ENCODE results near the gene BCR. TPM values are rescaled to one million over a fixed set of nuclear protein-coding genes. Genes with fewer than 3 reads are reported as not detected.

The BCR gene
- total RNA-seq, 1 experiment from 2014 or later = 77.0 TPM

GRCh38 chr22:23357053-23357452 lies 176.7 kb downstream of the BCR start:
- Histone ChIP-seq H3K14ac (ENCODE audit: insufficient read depth, low read length) (no peak overlapping the region), H3K4me2 (ENCODE audit: insufficient read depth, insufficient read length, low read length) (no peak overlapping the region), H3K27me3 (ENCODE audit: insufficient read depth, low read length) (peaks cover 44% of the 10 kb centered on the region), H3T11ph (ENCODE audit: low read length) (no peak overlapping the region), H4K91ac (ENCODE audit: insufficient read length, low read depth, low read length) (no peak overlapping the region), H3K23ac (ENCODE audit: insufficient read length, low read depth, low read length) (no peak overlapping the region), H2AK5ac (ENCODE audit: insufficient read length, low read length) (no peak overlapping the region), H2AFZ (ENCODE audit: low read length) (no peak overlapping the region), H4K20me1 (ENCODE audit: control insufficient read depth, insufficient read depth, insufficient read length) (no peaks in the 10 kb centered on the region), H2BK5ac (ENCODE audit: insufficient read length, low read length) (no peak overlapping the region), H2BK120ac (ENCODE audit: low read depth, low read length, poor library complexity, severe bottlenecking) (no peak overlapping the region), H3K4me1 (ENCODE audit: insufficient read depth, low read length) (no peaks in the 10 kb centered on the region), H3K9me3 (ENCODE audit: control insufficient read depth, low read depth, low read length) (no peaks in the 10 kb centered on the region), H2BK20ac (ENCODE audit: low read depth, low read length, poor library complexity, severe bottlenecking) (no peak overlapping the region), H3K23me2 (ENCODE audit: insufficient read length, low read depth, low read length, poor library complexity, severe bottlenecking) (no peaks in the 10 kb centered on the region), H4K5ac (ENCODE audit: insufficient read length, low read depth, low read length) (no peak overlapping the region), H4K8ac (replicated peaks; ENCODE audit: insufficient read length, low read depth, low read length) (no peak overlapping the region), H2BK12ac (ENCODE audit: insufficient read length, low read depth, low read length) (no peak overlapping the region), H3K56ac (ENCODE audit: insufficient read length, low read depth, low read length) (no peak overlapping the region), H3K79me2 (ENCODE audit: insufficient read depth, low read length) (no peaks in the 10 kb centered on the region), H3K27ac (ENCODE audit: insufficient read length, low read depth, low read length) (no peak overlapping the region), H3K4ac (ENCODE audit: low read depth, low read length) (no peak overlapping the region), H3K18ac (ENCODE audit: insufficient read length, low read depth, low read length) (no peak overlapping the region), H3K9ac (ENCODE audit: extremely low read depth, insufficient read length, low read length) (no peak overlapping the region), H2BK15ac (ENCODE audit: low read depth, low read length) (no peak overlapping the region), H3K79me1 (ENCODE audit: insufficient read depth, low read depth, low read length, poor library complexity, severe bottlenecking) (no peaks in the 10 kb centered on the region)
- H3K4me3 Mint-ChIP-seq = no peak overlapping the region
- no peak overlapping the region for H3K27ac Mint-ChIP-seq
- H3K36me3 Mint-ChIP-seq (ENCODE audit: insufficient read depth in 1 of 3, low read depth in 3 of 3) = no peaks in the 10 kb centered on the region; a peak in 1 of 7 replicates
- WGBS (ENCODE audit: extremely low coverage, insufficient read length, low lambda C conversion rate) = no CpG with 5 or more reads among the region's 14 CpGs
- DNase-seq = no peak
- peaks cover 99% of the 10 kb centered on the region for H3K27me3 Mint-ChIP-seq (ENCODE audit: low read depth)
- no peaks in the 10 kb centered on the region for H3K9me3 Mint-ChIP-seq
- no peaks in the 10 kb centered on the region for H3K4me1 Mint-ChIP-seq
- no peak for TF ChIP-seq CTCF (conservative IDR thresholded peaks at IDR 0.05)
